Right ventricle myocardium inferior (tissue), 1 donor: ENCODE measurements around the gene NEK7. TPM values are rescaled to one million over a fixed set of nuclear protein-coding genes. Genes with fewer than 3 reads are reported as not detected.

Experiments used
- ATAC-seq: fragments of 200-7000 bp; cut with Tn5 transposase; one replicate; pipeline ENCODE4 v1.9.1; 2020; ENCODE audit warnings: mild to moderate bottlenecking, moderate library complexity
- DNase-seq: peaks from one replicate; pipeline ENCODE4 v3.0.0; 2021; ENCODE audit errors: missing footprints
- intact Hi-C: fragments of 100-400 bp; cut with DNase I; formaldehyde crosslinking; loops from one replicate; pipeline ENCODE4 v1.11.0; 2022
- total RNA-seq: library from RNA; stranded (reverse); fragmentation: NEBNext Ultra II Directional; extraction: Animal tissue kit (Norgen Biotek cat#: 25700); gene quantifications from one replicate; pipeline ENCODE4 v1.2.1, GENCODE V29; 2021
- donor health status: DM: no; HTN: yes; CAD: no; lungs with severe emphysema.

Gene NEK7
- total RNA-seq, 1 donor from 2014 or later, result 188 TPM

GRCh38 chr1:198265073-198265661 is 108.4 kb downstream of the NEK7 start:
- DNase-seq (no peak), ATAC-seq (peak; percentile 96)
- intact Hi-C loops, result loop anchor here (5.0 kb wide), 1 partner anchor 58 kb away; no protein-coding TSS in a partner anchor

DNA sequence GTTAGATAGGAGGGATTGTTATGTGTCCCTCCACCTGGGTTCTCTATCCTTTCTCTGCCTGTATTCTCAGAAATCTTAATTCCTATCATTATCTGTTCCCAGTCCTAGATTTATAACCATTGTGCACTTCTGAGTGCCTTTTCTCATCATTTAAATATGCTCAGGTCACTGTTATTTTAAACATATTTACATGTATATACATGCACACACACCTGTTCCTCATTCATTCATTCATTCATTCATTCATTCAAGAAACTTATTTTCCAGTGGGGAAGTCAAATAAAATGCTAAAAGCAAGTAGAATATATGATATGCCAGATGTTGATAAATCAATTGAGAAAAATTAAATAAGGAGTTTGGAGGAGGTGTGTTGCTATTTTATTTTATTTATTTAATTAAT is 110.3 kb downstream of the NEK7 start:
- intact Hi-C loops, result loop anchor here (5.0 kb wide), 1 partner anchor 60 kb away; no protein-coding TSS in a partner anchor
- ATAC-seq, result no peak
- DNase-seq, result no peak

- DNase-seq, result no peak
- intact Hi-C loops, result loop anchor here (5.0 kb wide), 1 partner anchor 61 kb away; no protein-coding TSS in a partner anchor
- ATAC-seq, result no peak
Measured at GRCh38 chr1:198267921-198268320, 111.1 kb downstream of the NEK7 start.

- ATAC-seq (no peak), DNase-seq (no peak)
- intact Hi-C loops, result loop anchor here (5.0 kb wide), 1 partner anchor 62 kb away; no protein-coding TSS in a partner anchor
Measured at GRCh38 chr1:198268784-198269645, 112.2 kb downstream of the NEK7 start.

DNA sequence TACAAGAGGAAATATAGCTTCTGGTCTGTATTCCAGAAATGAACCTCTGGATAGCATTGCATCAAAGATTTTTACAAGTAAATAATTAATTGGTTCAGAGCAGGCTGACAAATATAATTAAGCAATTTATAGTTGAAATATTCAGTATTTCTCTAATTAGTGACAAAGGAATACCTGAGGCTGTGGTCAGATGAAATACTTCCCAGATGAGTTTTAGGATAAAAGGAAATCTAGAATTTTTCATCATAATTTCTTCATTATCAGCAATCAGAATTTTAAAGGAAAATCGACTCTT is 112.8 kb downstream of the NEK7 start:
- ATAC-seq (no peak), DNase-seq (no peak)
- intact Hi-C loops, result loop anchor here (5.0 kb wide), 1 partner anchor 62 kb away; no protein-coding TSS in a partner anchor

- no peak for ATAC-seq
- no peak for DNase-seq
- intact Hi-C loops, result no loop called here
Measured at GRCh38 chr1:198270273-198270828, 113.6 kb downstream of the NEK7 start.

DNA sequence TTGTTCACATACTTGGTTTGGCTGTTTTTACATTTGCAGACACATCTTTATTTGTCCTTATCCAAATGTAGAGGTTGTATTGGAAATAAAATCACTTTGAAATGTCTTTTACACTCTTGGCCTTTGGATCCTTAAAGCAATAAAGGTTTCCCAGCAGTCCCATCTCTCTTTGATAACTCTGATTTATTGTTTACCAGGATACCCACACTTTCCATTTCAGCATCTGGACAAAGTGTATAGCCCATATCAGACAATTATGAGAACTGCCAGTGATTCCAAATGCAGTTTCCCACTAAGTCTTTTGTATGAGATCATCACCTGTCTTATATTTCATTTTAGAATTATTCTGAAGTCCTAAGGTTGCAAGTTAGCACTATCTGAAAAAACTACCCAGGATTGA is 114.7 kb downstream of the NEK7 start:
- no peak for DNase-seq

DNA sequence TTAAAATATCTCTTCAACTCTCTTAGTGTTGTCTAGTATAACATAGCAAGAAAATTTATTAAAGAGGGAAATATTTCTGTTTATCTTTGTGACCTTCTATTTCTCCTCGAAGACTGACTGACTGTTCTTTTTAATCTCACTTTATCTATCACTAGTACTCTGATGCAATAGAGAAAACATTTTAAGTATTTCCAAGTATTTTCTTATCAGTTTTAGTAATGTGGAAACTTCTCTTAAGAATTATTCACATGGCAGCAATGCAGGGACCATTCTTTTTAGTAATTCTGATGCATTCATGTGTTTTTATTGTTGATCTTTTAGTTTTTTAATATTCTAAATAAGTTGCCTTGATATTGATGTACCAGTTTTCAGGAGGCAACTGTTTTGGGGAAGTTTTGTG is 115.7 kb downstream of the NEK7 start:
- intact Hi-C loops, result no loop called here
- no peak for ATAC-seq
- DNase-seq, result no peak

More for the DNA sequence above, 114.7 kb downstream of the NEK7 start:
- intact Hi-C loops, result no loop called here
- no peak for ATAC-seq

DNA sequence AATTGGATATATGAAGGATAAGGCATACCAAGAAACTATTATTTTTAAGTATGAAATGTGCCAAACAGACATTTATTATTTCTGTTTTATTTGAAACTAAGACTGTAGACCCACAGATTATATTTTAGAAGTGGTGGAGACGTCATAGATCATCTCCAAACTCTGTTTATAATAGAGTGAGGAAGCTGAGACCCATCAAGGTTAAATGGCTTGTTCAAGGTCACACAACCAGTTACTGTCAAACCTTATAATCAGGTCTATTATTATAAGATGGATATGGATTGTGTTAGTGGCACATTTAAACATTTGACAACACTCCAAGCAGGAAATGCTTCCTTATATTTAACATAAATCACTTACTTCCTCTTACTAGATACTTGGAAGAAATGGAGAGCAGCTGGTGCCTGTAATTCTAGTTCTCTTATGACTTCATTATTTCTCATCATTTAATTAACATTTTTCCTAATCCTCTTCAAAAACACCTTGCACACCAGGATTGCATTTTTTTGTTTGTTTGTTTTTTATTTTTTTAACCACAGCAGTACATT is 117.0 kb downstream of the NEK7 start:
- no peak for ATAC-seq
- DNase-seq, result no peak
- intact Hi-C loops, result no loop called here

DNA sequence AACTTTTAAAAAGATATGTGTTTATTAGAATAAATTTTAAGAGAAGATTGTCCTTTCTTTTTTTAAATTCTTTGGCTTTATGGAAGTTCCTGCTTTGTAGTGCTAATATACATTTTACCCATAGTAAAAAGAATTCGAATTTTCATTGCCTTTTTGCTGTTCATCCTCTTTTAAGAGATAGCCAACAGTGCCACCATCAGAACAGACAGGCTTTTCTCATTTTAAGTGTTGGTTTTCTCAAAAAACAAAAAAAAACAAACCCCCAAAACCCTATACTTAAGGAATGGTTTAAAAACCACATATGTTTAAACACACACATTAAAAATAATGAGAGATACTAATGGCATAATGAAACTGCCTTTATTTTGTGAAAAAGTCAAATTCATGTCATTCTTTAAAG is 118.8 kb downstream of the NEK7 start:
- ATAC-seq, result no peak
- DNase-seq, result no peak
- intact Hi-C loops, result no loop called here

DNA sequence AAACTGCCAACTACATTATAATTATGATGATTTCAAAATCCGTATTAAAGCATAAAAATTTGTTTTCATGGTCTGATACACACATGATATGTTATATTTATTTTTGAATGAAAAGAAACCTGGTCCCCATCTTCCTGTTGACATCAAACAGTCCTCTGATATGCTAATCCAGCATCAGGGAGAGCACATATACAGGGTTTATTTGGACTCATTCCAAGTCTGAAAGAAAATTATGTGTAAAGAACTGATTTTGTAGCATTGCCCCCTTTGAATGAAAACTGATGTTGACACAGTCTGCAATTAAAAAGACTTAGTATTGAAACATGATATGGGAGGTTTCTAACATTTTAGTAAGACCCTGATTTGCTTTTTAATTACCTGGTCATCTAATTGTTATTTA is 119.4 kb downstream of the NEK7 start:
- no peak for ATAC-seq
- DNase-seq, result no peak
- intact Hi-C loops, result no loop called here

- DNase-seq (no peak), ATAC-seq (no peak)
- intact Hi-C loops, result no loop called here
Measured at GRCh38 chr1:198278943-198279342, 122.1 kb downstream of the NEK7 start.

- intact Hi-C loops, result loop anchor here (5.0 to 10.0 kb wide), 2 partner anchors 65 to 123 kb away; partner anchors contain the start of gene NEK7
- no peak for ATAC-seq
- DNase-seq, result no peak
Measured at GRCh38 chr1:198280080-198280479, 123.3 kb downstream of the NEK7 start.

GRCh38 chr1:198281911-198282310 is 125.1 kb downstream of the NEK7 start:
- ATAC-seq (no peak), DNase-seq (no peak)
- intact Hi-C loops, result loop anchor here (5.0 to 10.0 kb wide), 2 partner anchors 63 to 125 kb away; partner anchors contain the start of gene NEK7

DNA sequence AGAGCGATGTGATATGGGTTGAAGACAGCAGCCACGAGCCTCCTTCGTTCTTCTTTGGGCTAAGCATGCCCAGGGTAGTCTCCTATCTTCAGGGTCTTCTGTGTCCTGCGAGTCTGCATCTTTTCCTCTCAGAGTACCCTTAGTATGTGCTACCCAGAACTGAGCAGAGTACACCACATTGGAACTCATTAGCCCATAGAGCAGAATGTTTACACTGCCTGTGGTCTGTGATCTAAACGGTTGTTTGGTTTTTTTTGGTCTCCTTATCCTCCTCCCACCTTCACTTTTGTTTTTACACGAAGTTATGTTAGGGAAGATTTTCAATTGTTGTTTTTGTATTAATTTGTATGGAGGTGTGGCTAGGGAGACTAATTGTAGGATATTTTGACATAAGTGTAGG is 126.4 kb downstream of the NEK7 start:
- intact Hi-C loops, result loop anchor here (5.0 to 10.0 kb wide), 2 partner anchors 62 to 126 kb away; partner anchors contain the start of gene NEK7
- DNase-seq, result no peak
- no peak for ATAC-seq

GRCh38 chr1:198287916-198288315 is 131.1 kb downstream of the NEK7 start:
- intact Hi-C loops, result loop anchor here (10.0 kb wide), 1 partner anchor 57 kb away; no protein-coding TSS in a partner anchor
- no peak for DNase-seq
- no peak for ATAC-seq

- intact Hi-C loops, result no loop called here
- ATAC-seq, result no peak
- no peak for DNase-seq
Measured at GRCh38 chr1:198290089-198290683, 133.4 kb downstream of the NEK7 start.

GRCh38 chr1:198291036-198291435 is 134.2 kb downstream of the NEK7 start:
- intact Hi-C loops, result no loop called here
- ATAC-seq, result no peak

DNA sequence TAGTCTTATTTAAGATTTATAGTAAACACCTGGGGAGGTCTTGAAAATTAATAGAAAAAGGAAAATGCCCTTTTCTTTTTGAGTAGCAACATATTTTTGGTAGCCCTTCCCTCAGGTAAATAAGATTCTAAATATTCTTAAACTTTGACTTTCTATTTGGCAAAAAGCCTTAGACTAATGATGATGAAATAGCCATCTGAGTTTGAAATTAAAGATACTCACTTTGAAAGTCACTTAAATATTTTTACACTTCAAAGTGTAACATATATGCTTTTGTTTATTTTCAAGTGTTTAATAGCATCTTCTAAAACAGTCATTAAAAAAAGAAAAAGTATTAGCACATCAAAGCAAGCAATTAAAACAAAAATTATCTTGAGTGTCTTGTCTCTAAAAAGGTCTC is 135.1 kb downstream of the NEK7 start:
- intact Hi-C loops, result no loop called here
- ATAC-seq, result no peak

More at GRCh38 chr1:198291036-198291435, 134.2 kb downstream of the NEK7 start:
- DNase-seq, result no peak

More for the DNA sequence above, 135.1 kb downstream of the NEK7 start:
- no peak for DNase-seq
